NCI-H1092 treated with DMSO at 0.1 percent for 48 hours (cell line): ENCODE results near the gene SPINT1.

ENCODE experiments used
- DNase-seq: peaks from one replicate; lab custom pipeline; 2025; lab: John Stamatoyannopoulos, UW

SPINT1 gene

DNA sequence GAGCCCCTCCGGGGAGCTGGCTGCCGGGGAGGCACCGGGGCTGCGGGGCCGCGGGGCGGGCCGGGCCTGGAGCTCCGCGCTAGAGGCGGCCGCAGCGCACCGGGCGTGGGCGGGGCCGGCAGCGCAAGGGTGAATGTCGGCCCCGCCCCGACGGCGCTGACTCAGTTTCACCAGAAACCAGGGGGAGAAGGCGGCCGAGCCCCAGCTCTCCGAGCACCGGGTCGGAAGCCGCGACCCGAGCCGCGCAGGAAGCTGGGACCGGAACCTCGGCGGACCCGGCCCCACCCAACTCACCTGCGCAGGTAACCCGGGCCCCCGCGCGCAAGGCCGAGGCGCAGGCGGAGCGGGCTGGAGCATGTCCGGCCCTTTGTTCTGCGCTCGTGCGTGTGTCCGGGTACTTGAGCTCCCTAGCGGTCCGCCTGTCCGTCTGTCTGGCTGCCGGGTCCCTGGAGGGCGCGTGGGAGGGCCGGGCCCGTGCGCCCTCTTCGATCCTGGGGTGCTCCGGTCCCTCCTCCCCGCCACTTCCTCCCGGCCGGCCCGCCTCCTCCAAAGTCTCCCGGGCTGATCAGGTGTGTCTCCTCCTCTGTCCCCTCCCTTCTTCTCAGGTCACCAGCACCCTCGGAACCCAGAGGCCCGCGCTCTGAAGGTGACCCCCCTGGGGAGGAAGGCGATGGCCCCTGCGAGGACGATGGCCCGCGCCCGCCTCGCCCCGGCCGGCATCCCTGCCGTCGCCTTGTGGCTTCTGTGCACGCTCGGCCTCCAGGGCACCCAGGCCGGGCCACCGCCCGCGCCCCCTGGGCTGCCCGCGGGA is at the start of gene SPINT1:
SPINT1 (plus strand) TSS at position 164 of the 811 bp plus-strand sequence; CDS start at position 671, 507 bp downstream.
- no peak for DNase-seq

DNA sequence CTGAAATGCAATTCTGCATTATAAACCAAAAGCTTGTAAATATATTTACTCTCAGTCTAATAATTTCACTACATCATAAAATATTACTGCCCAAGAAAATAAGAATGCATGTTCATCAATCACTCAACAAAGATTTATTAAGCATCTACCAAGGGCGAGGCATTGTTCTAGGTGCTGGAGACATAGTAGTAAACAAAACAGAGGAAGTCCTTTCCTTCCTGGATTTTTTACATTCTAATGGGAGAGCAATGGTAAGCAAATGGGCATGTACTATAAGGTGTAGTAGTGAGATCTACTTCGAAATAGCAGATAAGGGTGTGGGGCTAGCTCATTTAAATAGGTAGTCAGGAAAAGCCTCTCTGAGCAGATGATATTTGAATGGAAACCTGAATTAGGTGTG is 47.8 kb upstream of the SPINT1 start:
- no peak for DNase-seq

DNA sequence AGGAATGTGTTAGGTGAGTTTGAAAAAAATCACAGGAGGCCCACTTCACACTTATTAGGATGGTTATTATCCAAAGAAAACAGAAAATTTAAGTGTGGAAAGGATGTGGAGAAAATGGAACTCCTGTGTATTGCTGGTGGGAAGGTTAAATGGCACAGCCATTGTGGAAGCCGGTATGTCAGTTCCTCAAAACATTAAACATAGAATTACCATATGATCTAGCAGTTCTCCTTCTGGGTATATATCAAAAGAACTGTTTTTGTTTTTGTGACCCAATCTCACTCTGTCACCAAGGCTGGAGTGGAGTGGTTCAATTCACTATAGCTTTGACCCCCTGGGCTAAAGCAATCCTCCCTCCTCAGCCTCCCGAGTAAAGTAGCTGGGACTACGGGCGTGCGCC is 47.3 kb upstream of the SPINT1 start:
- DNase-seq, result no peak

- no peak for DNase-seq
These were observed 44.3 kb upstream of the SPINT1 start for GRCh38 chr15:40799523-40799922.

GRCh38 chr15:40803076-40803475 is 40.8 kb upstream of the SPINT1 start:
- DNase-seq, result no peak

- DNase-seq, result no peak
These were observed 40.2 kb upstream of the SPINT1 start for GRCh38 chr15:40803688-40804087.

DNA sequence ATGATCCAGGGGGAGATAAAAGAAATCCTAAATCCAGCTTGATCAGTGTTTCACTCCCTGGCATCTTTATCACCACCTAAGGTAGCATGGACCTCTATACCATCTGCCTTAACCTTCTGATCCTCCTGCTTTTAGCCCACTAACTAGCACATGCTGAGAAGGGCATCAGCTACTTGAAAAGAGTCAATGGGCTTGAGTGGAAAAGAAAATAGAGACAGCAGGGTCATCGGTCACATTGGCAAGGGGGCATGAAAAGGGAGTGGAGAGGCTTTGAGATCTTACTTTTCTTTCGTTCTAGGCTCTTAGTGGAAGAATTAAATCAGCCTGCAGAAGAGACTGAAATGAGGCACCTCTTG is 37.2 kb upstream of the SPINT1 start:
- no peak for DNase-seq

DNA sequence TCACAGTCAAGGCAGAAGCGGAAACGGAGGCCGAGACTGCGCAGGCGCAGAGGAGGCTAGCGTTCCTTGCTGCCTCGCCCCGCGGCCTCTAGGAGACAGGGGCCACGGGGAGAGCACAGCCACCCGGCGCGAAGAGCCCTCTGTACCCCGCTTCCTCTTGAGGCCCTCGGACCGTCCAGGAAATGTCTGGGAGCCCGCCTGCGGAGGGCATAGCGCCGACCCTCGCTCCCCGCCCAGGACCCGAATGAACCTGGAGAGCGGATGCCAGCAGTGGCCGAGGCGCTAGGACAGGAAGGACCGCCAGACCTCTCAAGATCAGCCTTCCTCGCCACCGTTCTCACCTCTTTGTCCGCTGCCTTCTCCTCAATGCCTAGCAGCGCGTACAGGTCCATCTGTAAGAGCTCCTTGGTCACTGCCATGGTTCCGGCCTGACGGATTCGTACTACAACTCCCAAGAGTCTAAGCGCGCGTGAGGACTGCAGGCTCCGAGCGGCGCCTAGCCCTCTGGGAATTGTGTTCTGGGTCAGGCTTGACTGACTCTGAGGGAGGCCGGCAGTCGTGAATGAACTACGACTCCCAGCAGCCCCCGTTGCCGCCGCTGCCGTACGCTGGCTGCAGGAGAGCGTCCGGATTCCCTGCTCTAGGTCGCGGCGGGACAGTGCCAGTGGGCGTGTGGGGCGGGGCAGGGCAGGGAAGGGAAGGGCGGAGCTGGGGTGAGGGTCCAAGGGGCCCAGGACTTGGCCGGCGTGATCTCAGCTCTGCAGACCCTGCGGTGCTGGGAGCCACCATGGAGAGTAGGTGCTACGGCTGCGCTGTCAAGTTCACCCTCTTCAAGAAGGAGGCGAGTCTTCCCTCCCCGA is 36.6 kb upstream of the SPINT1 start, which contains the start of the genes DNAJC17 and ZFYVE19:
DNAJC17 (minus strand) TSS at position 446 of the 860 bp plus-strand sequence; CDS start at position 419, 27 bp downstream.
ZFYVE19 (plus strand) TSS at position 62 of the 860 bp plus-strand sequence; CDS start at position 563, 501 bp downstream.
- peak; percentile 93 for DNase-seq

GRCh38 chr15:40807888-40808461 is 35.9 kb upstream of the SPINT1 start:
- DNase-seq, result no peak

GRCh38 chr15:40808861-40809450 is 34.9 kb upstream of the SPINT1 start:
- no peak for DNase-seq

DNA sequence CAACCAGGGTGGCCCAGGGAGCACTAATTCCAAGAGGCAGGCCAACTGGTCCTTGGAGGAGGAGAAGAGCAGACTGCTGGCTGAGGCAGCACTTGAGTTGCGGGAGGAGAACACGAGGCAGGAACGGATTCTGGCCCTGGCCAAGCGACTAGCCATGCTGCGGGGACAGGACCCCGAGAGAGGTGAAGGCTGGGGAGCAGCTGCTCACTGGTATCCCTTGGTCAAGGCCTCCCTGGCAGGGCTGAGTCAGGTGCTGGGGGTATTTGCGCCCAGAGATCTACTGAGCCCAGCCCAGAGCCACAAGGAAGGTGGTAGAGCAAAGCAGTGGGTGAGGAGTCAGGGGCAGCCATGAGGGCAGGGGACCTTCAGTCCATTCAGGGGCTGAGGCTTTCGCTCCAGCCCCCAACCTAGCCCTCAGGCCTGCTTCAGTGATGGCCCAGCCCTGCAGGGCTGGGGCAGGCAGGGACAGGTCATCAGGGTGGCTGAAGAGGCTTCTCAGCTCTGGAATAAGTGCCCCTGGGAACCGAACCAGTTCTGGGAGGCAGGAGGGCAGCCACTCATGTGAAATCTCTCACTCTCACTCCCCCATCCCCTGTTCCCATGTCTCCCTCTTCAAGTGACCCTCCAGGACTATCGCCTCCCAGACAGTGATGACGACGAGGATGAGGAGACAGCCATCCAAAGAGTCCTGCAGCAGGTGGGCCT is 31.0 kb upstream of the SPINT1 start:
- DNase-seq, result no peak

DNA sequence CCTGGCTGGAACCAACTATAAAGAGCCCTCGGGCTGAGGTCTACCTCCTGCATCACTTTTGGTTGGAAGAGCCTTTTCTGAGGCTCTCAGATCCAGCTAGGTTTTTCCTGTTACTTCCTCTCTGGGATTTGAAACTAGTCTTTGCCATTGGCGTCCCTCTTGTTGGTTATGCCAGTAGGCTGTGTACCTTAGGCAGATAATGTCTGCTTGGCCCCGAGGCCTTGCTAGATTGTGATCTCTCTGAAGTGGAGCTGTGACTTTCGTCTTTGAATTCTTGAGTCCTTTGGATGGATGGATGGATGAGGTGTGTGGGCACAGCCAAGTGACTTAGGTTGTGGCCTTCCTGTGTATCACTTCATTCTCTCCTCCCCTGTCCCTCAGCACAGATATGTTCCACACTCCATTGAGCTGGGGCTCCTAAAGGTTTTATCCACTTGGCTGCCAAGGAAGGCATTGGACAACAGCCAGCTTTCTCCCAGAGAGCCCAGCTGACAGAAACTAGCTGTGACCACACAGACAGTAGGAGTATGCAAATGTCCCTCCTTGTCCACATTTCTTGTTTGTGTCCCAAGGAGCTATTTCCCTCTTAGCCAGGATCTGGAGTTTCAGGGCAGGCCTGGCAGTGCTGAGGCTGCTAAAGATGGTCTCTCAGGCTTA is 28.7 kb upstream of the SPINT1 start:
- peak; percentile 15 for DNase-seq

- no peak for DNase-seq
These were observed 24.8 kb upstream of the SPINT1 start for GRCh38 chr15:40819048-40819447.

DNA sequence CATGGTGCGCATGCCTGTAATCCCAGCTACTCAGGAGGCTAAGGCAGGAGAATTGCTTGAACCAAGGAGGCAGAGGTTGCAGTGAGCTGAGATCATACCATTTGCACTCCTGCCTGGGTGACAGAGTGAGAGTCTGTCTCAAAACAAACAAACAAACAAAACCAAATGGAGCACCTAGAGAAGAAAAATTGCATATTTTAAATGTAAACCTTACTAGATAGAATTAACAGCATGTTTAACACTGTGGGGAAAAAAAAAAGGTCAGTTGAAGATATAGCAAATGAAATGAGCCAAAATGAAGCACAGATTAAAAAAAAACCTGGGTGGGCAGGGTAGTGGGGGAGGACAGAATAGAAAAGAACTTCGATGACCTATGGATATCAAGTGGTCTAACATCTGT is 22.7 kb upstream of the SPINT1 start:
- no peak for DNase-seq

- DNase-seq, result no peak
These were observed 20.1 kb upstream of the SPINT1 start for GRCh38 chr15:40823572-40824343.

GRCh38 chr15:40825661-40826422 is 18.0 kb upstream of the SPINT1 start:
- DNase-seq, result no peak

- DNase-seq, result no peak
These were observed 17.3 kb upstream of the SPINT1 start for GRCh38 chr15:40826423-40827075.

- DNase-seq, result no peak
These were observed 15.3 kb upstream of the SPINT1 start, which contains the start of gene PPP1R14D for GRCh38 chr15:40828447-40829036. TSS of gene PPP1R14D (minus strand) at chr15:40828708. CDS start at chr15:40828641, 67 bp downstream.
